ENCODE results near the gene ANKRD10.

The ANKRD10 gene

DNA sequence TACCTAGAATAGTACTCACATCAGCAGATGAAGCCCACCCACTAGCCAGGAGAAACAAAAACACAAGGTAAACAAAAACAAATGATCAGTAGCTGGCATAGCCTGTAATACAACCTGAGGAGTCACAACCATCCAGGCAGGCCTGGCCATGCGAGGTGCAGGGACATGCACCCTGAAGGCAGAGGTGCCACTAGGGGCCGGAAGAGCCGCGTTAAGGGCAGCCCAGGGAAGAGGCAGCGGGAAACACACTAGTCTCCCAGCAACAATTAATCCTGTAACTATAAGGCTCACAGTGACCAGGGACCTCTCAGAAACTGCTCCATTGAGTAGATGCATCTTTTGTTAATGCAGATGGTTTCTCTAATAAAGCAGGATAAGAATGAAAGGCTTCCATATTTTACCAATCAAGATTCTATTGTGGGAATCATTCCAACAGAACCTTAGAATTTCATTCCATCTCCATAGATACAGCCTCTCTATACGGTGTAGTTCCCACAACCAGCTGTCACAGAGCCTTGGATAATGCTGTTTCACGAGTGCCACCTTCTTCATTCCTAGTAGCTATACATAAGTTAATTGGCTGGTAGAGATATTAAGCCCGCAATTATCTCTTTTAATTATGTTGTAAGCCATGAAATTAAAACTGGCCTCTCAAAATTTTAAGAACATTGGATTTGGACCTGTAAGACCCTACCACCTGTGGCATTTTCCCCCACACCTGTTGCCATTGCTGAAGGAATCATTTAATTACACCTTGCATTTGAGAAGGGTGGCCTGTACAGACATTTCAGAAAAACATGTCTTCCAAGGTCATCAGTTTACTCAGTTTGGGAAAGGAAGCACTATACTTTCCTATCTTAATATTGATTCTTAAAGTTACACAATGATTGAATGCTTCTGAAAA lies 28.7 kb downstream of the ANKRD10 start:
- no peak for FAIRE-seq
- no peak for DNase-seq (ENCODE audit: low spot score)

DNA sequence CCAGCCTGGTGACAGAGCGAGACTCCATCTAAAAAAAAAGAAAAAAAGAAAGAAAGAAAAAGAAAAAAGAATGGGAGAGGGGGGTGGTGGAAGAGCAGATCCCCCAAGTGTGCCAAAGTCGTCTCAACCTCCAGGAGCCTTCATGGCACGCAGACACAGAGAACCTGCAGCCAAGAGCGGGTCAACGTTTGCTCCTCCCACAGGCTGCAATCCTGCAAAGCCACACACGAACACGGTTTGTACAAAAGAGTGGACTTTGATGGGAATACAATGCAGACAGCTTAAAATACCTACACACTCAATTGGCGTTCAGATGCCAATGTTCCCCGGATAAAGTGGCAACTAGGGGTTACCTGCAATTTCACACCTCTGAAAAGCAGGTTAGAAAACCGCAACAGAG lies 29.4 kb downstream of the ANKRD10 start:
- FAIRE-seq: no peak
- DNase-seq (ENCODE audit: low spot score): no peak

DNA sequence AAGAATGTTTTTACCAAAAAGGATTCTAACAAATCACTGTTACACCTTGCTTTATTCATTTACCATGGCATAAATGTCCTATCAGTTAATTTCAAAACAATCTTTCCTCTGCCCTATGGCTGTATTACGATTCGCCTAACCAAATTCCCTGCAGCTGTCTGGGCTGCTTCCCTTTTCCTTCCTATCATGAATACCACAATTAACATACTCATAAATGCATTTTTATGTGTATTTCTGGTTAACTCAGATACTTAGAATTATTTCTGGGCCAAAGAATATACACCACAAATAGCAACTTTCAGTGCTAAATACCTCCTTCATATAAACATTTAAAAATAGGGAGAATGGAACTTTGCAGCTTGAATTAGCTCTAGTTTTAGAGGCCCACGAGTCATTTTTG lies 30.4 kb downstream of the ANKRD10 start:
- no peak for DNase-seq (ENCODE audit: low spot score)
- FAIRE-seq: no peak

DNA sequence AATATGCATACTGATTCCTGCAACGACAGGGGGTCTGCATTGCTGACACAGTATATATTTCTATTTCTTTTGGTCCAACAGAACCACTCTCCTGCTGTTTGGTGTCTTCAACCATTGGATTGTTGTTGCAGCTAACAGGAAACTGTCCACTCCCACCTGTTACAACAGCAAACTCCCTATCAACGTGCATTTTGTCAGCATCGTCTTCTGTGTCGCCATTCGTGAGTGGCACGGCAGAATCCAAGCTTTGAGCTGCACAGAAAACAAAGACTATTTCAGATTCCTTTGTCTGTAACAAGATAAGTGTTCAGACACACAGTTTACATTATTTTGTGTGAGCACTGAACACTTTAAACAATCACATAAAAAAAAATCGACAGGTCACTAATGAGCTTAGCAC lies 31.3 kb downstream of the ANKRD10 start:
- no peak for DNase-seq (ENCODE audit: low spot score)
- FAIRE-seq: no peak

DNA sequence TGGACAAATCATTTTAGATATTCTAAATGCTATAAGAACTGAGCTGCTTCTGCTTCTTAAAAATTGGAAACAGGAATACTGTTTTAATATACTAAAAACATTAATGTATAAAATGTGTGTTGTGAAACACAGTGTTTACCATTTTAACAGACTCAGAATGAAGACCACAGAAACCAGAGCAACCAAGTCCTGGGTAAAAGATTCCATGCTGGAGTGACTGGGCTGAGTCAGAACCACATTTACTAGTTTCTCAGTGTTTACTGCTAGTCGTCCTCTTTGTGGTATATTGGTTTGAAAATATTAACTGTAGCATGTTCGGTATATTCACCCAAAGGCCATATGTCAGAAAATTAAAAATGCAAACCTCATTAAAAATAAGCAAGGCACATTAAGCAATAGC lies 31.9 kb downstream of the ANKRD10 start:
- DNase-seq (ENCODE audit: low spot score) (no peak), FAIRE-seq (peak; percentile 69)

DNA sequence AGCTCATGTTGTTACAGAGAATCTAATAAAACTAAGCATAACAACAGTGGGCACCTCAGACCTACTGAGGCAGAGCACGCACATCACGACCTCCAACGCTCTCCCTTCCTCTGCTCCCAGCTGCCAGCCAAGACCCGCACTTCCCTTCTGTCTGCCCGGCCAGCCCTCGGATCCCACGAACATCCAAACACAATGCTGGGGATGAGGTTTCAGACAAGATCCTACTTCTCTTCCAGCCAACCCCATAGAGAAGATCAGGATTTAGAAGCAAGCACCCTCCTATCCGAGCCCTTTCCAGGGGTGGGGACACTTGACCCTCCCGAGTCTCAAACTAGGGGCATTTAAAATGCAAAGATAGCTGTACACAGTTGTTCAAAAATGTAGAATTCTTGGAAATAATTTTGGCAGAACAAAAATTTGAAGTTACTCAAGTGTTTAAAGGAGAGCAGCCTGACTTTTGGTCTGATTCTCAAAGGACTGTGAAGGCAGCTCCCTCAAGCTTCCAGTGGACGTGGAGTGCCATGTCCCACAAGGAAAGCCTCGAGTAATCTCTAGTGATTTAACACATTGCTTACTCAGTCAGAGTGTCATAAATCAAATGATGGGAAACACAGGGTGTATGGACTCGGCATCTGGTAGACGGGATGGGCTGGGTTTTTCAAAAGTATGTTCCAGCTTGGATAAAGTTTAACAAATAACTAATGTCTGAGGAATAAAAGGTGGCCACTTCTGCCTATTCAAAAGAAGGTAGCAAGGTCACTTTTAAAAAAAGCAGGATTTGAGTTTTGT lies 32.8 kb downstream of the ANKRD10 start:
- FAIRE-seq (no peak), DNase-seq (ENCODE audit: low spot score) (no peak)

DNA sequence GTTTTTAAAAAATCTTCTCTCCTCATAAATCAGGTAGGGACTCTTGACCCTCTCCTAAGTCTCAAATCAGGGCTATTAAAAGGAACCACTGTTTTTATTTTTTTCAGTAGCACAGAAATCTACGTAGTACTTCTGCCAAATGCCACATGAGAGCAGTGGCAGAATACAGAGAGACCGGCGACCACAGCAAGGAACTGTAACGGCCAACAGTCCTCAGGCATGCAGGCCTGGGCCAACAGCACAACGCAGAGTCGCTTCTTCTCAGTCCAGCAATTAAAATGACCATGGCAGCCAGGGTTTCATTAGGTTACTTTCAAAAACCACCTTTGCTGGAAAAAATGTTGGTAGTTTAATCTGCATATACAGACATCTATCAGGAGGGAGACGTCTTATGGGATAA lies 34.2 kb downstream of the ANKRD10 start:
- FAIRE-seq (no peak), DNase-seq (ENCODE audit: low spot score) (no peak)

DNA sequence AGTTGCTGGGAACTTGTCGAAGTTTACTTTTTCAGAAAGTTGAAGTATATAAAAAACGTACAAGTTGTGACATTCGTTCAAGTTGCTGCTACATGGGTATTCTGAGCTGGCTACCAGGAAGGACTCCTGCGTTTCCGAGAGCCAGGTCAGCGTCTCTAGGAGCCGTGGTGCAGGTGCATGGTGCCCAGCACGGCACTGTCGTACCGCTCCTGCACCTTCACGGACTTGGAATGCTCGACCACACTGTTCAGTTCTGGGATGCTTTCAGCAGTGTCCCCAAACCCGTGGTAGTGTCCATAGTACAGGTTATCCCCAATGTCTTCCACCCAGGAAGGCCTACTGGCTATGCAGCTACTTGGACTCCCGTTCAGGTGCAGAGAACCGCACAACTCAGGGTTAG lies 35.4 kb downstream of the ANKRD10 start:
- no peak for DNase-seq (ENCODE audit: low spot score)

DNA sequence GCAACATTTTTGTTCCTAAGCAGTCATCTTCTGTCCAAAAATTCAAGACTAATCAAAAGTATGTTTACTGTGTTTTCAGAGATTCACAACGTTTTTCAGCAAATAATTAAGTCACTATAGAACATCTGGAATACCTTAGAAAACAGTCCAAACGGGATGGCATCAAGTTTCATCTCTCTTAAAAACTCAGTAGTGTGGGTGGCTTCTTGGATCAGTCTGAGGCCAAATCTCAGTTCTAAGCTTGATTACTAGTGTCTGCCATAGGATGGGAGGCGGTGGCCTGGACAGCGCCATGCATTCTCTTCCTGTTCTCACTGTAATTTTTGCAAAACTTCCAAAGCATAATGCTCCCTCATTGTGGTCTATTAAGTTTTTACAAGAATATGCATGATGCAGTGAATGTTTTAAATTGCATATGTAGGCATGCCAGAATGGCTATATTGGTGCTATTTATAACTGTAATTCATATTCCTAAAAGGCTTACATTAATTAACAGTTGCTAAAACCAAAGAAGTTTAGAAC lies 37.1 kb downstream of the ANKRD10 start:
- DNase-seq (ENCODE audit: low spot score): no peak

More for the DNA sequence above, 35.4 kb downstream of the ANKRD10 start:
- no peak for FAIRE-seq

DNA sequence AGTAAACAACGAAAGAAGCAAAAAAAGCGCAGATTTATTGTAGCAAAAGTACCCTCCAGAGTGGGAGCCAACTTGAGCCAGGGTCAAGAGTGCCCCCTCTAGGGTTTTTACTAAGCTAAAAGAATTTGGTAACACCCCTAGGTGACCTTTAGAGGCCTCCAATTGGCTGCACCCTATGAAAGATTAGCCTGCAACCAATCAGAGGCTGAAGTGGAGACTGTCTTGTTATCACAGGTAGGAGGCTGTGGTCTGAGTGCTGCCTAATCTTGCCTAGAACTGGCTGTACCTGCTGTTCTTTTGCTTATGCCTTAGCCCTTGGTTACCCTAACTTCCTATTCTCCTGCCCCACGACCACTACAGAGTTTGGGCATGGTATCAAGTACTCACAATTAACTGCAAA lies 38.3 kb downstream of the ANKRD10 start:
- FAIRE-seq (no peak), DNase-seq (ENCODE audit: low spot score) (no peak)

More for the DNA sequence above, 37.1 kb downstream of the ANKRD10 start:
- no peak for FAIRE-seq

DNA sequence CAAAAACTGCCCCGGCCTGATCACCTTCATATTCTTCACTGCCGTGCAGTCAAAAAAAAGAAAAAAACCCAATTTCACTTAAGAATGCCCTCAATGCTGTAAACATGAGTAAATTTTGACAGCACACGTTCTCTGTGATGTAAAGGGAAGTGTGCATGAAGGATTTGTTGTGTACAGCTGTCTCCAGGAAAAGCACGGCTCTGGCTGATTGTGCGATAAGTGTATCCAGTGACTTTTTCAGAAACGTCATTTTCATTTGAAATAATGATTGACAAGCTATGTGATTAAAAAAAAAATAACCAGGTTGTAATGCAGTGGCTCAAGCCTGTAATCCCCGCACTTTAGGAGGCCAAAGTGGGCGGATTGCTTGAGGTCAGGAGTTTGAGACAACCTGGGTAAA lies 39.6 kb downstream of the ANKRD10 start:
- FAIRE-seq: no peak
- no peak for DNase-seq (ENCODE audit: low spot score)

DNA sequence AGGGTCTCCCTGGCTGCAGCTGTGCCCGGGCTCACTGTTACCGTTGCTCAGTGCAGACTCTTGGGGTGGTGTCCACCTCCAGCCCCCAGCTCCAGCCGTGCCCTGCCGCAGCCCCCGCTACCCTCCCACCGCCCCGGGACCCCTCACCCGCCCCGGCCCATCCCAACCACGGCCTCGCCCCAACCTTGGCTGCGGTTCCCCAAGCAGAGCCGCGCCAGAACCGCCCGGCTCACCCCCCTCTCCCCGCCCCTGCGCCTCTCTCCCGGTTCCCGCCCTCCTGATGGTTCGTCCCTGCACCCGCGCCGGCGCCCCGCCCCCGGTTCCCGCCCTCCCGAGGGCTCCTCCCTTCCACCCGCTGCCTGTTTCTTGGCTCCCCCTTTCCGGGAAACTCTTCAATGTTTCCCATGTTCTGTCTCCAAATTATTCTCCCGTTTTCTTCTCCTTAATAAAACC lies 40.3 kb downstream of the ANKRD10 start:
- FAIRE-seq (no peak), DNase-seq (ENCODE audit: low spot score) (no peak)

DNA sequence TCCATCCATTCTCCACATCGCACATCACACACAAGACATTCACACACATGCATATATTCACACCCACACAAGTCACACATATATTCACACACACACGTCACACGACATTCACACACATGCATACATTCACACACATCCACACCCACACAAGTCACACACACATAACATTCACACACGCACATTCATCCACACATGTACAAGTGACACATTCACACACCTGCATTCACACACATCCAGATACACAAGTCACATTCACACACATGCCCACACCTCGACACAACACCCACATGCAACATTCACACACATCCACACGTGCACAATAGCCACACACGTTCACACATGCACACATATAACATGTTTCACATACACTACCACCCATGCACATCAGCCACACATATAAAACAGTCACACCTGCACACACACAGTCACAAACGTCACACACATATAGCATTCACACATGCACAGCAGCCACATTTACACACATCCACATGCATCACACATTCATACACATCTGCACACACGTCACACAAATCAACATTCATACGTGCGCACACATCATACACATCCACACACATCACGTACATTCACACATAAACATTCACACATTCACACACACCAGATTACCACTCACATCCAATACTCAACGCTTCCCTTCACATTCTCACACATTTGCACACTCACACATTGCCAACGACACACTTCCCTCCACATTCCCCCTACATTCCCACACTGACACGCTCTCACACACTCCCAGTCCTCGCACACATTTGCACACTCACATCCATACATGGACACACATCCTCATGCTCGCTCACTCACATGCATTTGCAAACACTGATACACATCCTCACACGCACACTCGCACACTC lies 41.0 kb downstream of the ANKRD10 start:
- FAIRE-seq (no peak), DNase-seq (ENCODE audit: low spot score) (no peak)

DNA sequence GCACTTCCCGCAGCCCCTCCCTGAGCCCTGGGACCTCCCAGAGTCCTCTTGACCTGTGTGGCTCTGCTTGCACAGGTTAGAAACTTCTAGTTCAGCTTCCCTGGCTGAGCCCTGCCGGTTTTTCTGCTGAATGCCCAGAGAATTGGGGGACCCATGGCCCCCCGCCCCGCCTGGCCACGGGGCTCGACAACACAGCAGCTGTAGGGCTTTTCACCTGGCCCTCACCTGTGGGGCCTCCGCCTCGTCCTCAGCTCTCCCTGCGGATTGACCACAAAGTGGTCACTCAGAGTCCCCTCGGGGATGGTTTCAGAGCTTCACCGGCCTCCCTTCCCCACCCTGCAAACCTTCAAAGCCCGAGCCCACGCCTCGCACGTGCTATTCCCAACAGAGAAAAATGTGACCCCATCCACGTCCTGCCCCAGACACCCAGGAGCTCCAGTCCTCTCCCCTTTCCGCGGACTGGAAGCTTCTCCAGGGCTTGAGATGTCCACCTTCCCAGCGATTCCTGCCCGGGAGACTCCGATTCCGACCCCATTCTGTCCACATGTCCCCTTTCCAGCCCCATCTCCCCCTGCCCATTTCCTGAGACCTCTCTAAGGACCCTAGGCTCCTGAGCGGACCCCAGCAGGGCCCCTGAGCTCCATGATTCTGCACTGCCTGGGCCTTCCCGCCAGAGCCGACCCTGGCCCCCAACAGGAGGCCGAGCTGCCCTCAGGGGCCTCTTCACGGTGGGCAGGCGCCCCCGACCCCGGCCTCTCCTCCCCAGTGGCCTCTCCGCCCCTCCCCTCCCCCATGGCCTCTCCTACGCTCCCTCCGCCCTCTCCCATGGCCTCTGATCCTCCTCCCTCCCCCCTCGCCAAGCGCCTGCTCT lies 41.9 kb downstream of the ANKRD10 start:
- no peak for FAIRE-seq

DNA sequence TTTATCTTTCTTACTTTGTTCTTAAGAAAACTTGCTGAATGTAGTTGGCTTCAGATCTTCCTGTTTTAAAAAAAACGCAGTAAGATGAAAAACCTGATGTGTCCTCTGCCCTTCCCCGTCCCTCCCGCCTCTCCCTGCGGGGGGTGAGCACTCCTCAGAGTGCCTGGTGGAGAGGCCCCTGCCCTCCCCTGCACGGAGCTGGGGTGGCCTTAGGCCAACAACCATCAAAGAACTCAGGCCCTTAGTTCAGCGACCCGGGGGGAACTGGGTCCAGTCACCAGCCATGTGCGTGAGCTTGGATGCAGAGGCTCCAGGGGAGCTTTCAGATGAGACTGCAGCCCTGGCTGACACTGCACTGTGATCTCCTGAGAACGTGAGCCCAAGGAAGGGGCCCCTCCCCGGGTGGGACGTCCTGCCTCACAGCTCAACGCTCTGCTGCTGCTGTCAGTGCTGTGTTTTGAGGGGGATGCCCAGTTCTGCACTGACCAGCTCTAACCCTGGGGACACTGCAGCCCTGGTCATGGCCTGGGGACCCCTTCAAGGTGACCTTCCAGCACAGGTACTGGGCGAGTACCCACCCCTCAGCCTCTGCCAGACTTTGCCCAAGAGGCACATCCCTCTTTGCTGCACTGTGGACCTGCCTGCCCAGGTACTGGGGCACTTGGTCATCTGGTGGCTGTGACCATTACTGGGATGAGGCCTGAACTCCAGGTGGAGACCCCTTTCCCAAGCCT lies 42.7 kb downstream of the ANKRD10 start:
- FAIRE-seq (no peak), DNase-seq (ENCODE audit: low spot score) (no peak)

More for the DNA sequence above, 41.9 kb downstream of the ANKRD10 start:
- no peak for DNase-seq (ENCODE audit: low spot score)

DNA sequence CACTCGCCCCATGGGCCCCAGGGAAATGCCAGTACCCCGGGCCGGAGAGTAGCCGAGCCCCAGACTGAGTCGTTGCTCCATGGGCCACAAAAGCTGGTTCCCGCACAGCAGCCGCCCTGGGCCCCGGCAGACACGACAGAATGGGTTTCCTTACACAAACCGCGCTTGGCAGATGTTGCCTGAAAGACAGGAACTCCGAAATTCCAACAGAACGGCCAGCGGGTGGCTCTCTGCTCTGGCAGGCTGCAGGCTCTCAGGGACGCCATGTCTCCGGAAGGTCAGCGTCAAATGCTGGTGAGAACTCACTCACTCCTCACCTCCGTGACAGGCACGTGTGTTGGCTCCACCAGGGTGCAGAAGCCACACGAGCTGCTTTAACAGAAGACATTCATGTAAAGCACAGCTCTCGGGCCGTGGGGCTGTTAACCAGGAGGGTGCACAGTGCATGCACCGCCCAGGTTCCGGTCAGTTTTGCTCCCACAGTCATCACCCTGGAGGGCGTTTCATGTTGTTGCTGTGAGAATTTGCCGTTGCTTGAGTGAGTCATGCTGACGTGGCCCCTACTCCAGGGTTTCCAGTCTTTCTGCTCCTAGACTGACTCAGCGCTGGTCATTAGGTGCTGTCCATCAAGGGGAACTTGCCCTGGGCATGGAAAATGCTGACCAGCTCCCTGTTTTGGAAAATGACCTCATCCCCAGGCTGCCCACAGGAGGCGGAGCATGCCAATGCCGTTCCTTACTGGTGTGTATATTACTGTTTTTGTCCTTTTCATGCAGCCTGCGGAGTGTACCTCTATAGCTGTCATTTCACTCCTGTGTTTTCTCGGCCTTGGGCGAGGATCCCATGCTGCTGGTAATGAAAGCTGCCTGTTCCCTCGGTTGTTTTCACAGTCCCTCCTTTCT lies 44.8 kb downstream of the ANKRD10 start:
- FAIRE-seq (peak; percentile 96), DNase-seq (ENCODE audit: low spot score) (peak; percentile 99)

DNA sequence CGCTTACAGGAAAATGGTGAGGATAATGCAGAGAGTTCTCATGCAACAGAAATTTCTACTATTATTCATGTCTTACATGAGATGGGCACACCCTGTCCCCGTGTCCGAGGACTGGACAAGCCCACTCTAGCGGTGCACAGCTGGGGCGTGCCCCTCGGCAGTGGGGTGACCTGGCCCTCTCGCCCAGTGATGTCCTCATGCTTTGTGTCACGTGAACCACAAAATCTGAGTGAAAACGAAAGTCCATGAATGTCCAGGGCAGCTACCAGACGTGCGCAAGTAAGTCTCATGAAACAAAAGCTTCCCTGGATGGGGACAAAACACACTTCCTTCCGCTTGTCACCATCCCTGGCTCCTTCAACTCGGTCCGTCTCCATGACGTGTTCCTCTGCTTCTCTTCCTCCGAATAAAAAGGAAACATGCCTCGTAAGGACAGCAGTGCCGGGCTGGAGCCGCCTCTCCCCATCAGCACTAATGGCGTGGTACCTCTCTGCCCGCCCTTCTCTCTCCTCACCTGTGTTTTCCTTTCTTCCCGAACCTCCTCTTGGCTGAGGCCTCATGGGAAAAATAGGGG lies 45.6 kb downstream of the ANKRD10 start:
- no peak for DNase-seq (ENCODE audit: low spot score)
- FAIRE-seq: no peak

DNA sequence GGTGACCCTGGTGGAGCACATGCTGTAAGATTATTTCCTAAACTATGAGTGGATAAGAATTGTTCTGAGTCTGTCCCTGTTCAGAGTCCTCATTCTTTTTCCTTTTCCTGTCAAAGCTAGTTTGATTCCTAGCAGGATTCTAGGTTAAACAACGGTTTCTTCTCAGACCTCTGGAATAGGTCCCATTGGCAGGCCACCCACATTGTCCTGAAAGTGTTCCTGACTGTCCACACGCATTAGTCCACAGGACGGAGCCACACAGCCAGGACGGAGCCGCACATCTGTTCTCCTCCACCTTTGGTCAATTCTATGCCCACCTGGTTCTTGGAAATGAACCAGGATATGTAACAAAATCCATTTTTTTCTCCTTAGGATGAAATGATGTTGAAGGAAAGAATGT lies 46.1 kb downstream of the ANKRD10 start:
- no peak for FAIRE-seq

More for the DNA sequence above, 46.1 kb downstream of the ANKRD10 start:
- DNase-seq (ENCODE audit: low spot score): no peak

All from RCC 7860 (cell line).